HG03558 (cell line): ENCODE results near the gene IFNL1.
"Not testable (repeated sequence)": the region's sequence is repeated elsewhere in the genome, so short reads cannot be mapped to it uniquely, and the experiment has no call there.

Experiments used
- ATAC-seq: cut with Tn5 transposase; IDR thresholded peaks from one replicate; pipeline ENCODE4 v1.9.1; 2021; ENCODE audit warnings: moderate number of reproducible peaks; ENCODE audit not compliant: unreplicated experiment; ENCODE audit errors: extremely low read depth

IFNL1 gene

DNA sequence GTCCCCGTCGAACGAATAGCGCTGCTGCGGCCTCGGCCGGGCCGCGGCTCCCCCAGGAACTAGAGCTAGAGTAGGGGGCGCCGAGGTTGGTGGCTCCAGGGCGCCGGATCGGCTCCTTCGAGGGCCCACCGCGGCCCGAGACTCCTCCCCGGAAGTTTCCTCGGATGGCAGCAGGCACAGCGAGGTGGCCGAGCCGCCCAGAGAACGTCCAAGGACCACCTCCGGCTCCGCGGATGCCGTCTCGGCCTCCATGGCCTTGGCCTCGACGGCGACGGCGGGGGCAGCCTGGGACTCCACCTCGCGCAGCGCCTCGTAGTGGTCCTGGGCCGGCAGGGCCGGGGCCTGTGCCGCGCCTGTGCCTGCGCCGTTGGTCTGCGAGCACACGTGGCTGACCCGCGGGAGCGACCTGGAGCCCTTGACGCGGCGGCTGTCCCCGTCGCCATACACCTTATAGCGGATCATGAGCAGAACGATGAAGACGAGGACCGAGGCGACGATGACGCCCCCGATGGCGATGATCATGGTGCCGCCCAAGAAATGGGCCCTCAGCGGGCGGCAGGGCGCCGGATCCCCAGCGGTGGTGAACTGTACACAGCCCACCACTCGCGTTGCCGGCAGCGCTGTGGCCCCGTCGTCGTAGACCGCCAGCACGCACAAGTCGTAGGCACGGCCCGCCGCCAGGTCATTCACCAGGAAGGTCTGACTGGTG, 11.8 kb downstream of the IFNL1 start:
- ATAC-seq = no peak

DNA sequence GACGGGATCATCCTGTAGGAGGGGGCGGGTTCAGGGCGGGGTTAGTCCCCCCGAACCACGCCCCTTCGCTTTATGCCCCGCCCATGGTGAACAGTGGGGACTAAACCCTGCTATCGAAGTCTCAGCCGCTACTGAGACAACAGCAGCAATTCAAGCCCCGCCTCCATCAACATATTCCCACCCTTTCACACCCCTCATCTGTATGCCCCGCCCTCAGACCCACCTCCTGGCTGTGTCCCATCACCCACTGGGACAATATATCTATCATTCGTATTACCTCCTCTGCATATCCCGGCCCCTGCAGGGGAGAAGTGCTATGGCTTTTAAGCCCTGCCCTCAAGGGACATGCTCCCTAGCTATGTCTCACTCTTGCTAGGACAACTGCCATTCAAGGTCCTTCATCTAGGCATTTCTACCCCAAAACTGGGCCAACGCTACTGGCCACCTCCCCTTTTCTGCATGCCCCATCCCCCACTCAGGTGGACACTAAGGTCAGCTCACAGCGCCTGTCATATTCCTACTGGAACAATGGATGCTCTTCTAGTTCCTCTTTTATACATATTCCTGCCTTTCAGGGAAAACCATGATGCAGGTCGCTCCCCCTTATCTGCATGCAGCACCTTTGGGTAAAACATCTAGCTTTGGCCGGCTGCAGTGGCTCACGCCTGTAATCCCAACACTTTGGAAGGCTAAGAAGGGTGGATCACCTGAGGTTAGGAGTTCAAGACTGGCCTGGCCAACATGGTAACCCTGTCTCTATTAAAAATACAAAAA, 12.5 kb downstream of the IFNL1 start:
- ATAC-seq = no peak

DNA sequence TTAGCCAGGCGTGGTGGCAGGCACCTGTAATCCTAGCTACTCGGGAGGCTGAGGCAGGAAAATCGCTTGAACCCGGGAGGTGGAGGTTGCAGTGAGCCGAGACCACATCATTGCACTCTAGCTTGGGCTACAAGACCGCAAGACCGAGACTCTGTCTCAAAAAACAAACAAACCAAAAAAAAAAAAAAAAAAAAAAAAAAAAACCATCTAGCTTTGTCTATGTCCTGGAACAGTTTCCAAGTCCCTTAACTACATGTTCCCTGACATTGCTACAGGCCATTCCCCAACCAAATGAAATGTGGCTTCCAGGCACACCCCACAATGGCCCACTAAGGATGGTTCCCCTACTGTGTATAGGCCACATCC, 13.1 kb downstream of the IFNL1 start:
- not testable (repeated sequence) for ATAC-seq

DNA sequence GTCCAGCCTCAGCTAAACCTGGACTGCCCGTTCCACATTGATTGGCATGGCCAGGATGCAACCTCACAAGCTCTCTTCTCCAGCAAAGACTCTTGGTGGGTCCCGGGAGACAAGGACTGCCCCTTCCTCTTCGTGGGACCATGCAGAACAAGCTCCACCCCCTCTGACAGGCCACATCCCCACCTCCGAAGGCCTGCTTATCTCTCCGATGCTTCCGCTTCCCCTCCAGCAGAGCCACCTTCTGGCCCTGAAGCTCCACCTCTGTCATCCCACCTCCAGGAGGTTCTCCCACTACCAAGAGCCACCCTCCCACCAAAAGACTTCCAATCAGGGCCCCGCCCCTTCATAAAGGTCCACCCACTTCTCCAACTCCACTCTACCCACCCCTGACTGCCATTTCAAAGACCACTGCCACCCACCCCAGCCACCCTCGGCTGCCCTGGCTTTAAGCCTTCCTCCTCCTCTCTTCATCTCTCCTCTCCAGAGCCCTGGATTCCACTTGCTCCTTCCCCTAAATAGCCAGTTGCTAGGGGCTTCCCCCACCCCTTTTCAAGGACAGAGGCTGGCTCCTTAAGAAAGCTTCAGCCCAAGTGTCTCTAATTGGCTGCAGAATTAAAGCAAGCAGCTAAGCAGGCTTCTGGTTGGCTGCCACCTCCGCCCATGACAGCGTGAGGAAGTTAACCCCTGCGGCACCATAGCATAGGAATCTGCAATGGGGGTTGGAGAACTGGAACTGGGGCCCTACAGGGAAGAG, 14.5 kb downstream of the IFNL1 start:
- no peak for ATAC-seq

DNA sequence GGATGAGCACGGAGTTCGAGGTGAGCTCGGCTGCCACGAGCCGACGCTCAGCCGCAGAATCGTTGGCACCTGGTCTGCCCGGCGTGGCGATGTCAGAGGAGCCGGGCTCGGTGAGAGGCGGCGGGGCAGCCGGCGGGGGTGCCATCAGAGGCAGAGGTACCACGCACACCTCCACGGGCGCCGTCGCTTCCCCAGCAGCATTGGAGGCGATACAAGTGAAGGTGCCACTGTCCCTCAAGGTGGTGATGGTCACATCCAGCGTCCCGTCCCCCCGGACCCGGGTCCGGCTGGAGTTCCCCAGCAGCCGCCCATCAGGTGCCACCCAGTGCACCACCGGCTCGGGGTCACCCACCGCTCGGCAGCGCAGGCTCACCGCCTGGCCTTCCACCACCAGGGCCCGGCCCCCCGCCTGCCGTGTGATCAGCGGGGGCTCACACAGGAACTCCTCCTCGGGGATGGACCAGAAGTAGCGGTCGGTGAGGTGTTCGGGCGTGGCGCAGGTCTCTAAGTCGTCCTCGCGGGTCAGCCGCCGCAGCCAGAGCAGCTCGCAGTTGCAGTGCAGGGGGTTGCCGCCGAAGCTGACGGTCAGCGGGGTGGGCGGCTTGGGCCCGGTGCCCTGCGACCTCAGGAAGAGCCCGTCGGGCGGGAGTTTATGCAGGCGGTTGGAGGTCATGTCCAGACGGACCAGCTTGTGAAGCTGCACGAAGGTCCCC, 18.0 kb downstream of the IFNL1 start:
- no peak for ATAC-seq

DNA sequence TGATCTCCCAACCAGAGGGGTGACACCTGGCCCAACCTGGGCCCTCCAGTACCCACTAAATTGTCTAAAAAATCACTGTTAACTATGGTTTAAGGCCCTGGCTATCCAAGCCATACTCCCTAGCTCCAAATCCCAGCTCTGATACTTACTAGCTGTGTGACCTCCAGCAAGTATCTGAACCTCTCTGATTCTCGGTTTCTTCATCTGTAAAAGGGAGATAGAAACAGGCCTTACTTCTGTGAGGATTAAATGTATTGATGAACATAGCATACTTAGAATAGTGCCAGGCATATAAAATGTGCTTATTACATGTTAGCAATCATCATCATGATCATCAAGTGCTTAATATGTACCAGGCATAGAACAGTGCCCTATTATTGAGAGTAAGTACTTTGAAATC, 19.7 kb downstream of the IFNL1 start:
- no peak for ATAC-seq

DNA sequence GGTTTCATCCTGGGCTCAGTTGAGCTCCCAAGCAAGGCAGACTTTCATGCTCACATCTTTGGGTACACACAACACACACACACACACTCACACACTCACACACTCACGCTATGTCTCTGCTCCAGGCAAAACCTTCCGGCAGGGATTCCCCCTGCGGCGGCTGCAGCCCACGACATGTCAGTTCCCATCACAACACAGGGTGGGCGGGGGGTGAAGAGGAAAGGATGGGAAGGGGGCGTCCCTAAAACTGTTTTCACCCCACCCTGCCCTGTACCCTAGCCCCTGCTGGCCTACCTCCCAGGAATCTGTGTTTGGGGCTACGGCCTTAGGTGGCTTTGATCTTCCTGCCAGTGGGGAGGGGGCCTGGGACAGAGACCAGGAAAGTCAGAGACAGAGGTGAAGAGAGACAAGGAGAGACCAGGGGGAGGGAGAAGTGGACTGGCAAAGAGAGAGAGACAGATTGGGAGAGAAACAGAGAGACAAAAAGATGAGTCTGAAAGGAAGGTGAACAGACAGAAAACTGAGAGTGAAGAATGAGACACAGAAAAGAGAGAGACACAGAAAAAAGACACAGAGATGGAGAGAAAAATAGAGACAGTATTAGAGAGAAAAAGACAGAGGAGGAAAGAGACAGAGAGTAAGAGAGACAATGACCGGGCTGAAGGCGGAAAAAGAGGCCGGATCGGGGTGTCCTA, 20.6 kb downstream of the IFNL1 start:
- no peak for ATAC-seq

DNA sequence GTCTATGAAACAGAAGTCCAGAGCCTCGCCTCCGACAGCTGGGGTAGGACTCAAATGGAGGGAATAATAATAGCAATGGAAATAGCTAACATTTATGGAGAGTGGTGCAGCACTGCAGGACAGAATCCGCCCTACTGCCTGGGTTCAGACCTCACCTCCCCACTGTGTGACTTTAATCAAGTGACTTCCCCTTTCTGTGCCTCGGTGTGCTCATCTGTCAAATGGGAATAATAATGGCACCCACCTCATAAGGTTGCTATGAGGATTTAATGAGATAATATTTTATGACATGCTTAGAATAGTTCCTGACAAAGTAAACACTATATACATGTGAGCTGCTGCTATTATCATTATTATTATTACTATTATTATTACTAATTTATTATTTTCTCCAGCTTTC, 21.3 kb downstream of the IFNL1 start:
- ATAC-seq = no peak

DNA sequence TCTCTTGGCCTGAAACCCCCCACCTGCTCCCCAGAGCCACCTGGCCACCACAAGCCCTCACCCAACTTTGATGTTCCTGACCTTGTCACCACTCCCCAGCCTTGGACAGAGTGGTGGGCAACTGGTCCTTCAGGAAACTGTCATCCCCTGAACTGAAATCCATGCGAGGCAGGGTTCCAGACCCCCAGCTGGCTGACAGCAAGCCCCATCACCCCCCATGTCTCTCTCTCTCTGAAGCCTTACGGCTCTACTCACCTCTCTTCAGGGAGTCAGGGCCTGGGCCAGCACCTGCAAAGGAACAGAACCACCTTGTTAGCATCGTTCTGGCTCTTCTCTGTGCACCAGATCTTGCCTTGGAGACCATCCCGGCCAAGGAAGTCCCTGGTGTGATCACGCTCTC, 21.9 kb downstream of the IFNL1 start:
- no peak for ATAC-seq

DNA sequence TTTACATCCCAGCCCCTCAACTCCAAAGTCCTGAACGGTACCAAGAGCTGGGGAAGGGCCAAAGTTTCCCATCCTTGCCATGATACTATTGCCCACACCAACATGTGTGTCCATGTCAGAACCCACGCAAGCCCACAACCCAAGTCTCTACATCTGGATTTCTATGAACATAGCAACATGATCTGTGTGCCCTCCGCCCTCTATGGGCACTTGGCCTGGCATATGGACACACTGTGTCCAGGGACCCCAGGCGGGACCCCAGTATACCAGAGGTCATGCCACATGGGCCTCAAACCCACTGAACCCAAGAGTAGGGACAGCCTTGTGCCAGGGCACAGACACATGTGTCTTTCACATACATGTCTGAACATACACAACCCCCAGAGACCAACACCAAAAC, 22.5 kb downstream of the IFNL1 start:
- no peak for ATAC-seq

DNA sequence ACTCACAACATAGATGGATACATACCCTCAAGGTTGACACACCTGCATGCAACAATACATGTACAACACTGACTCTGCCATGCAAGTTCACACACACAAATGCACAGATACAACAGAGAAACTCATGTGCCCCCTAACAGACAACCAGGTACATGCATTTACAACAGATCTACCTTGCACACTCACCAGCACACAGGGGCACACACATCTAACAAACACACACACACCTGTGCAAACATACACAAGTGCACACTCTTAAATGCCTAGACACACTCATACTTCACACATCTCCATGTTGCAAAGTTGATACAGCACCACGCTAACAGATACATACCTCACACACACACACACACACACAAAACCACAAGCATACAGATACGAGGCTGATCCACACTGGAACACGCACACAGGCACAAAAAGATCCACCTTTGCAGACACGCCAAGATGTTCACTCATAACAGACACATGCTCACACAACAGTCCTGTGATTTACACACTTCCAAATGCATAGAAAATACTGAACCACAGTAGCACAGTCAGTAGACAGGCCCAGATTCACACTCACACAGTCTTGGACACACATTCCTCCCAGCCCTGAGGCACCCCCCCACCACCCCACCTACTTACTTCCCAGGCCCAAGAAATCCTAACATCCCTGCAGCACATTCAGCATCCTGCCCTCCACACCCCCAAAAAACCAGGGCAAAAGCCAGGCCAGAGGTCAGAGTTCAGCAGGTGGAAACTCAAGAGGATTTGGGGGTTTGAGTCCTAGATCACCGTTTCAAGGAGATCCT, 23.1 kb downstream of the IFNL1 start:
- no peak for ATAC-seq

DNA sequence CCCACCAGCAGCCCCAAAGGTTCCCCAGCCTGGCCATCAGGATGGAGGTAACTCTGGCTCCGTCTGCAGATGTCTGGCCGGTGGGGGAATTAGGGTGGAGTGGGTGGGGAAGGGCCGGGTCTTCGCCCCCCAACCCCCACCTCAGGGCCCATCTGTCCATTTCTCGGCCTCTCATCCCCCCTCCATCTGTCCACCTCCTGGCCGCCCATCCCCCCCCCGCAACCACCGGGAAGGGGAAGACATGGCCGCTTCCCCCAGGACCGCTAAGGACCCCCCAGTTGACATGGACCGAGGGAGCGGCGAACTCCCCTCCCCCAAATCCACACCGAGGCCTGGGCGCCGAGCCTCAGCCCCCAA, 23.7 kb downstream of the IFNL1 start:
- no peak for ATAC-seq

DNA sequence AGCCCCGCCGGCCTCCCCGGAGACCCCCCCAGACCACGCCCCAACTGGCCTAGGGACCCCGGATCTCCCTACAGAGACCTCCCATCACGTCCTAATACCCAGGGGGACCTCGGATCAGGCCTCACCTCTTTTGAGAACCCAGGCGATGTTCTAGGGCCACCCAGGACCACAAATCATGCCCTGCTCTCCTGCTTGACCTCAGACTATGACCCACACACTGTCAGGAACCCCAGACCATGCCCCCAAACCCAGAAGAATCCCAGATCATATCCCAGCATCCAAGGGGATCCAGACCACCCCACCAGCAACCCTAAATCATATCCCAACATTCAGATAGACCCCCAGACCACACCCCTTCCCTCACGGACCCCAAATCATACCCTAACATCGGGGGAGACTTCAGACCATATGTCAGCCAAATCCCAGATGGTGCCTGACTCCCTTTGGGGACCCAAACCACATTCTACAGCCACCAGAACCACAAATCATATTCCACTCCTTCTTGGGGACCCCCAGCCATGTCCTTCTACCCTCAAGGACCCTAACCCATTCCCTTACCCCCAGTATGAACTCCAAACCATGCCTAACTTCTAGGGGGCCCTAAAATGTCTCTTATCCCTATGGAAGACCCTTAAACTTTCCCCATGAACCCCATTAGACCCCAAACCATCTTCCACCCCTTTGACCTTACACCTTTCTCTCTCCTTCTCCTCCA, 25.1 kb downstream of the IFNL1 start:
- no peak for ATAC-seq

DNA sequence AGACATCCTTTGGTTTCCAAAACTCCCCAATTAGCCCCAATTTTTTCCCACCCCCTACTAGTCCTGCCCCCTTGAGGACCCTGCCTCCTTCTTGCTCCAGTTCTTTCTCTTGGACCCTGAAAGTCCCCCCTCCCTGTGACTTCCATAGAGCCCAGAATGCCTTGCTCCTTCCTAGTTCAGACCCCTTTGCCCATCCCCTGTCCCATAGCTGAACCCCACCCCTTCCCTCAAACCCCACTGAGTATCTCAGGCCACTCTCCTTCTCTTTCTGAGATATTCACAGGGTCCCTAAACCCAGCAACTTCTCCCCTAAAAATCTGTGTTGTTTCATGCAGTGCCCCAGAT, 25.6 kb downstream of the IFNL1 start:
- ATAC-seq = no peak

DNA sequence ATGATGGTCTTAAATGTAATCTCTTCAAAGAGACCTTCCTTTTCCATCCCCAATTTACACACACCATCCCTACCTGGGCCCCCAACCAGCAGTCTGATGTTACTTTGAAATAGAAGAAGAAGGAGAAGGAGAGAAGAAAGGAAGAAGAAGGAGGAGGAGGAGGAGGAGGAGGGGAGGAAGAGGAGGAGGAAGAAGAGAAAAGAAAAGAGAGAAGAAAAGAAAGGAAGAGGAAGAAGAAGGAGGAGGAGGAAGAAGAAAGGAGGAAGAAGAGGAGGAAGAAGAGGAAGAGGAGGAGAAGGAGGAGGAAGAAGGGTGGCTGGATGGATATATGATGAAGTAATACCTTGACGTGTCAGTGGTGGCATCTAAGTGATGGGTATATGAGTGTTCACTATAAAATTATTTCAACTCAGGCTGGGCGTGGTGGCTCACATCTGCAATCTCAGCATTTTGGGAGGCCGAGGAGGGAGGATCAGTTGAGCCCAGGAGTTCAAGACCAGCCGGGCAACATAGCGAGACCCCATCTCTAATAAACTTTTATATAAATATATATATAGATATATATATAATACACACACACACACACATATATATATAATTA, 28.1 kb downstream of the IFNL1 start:
- ATAC-seq = no peak

DNA sequence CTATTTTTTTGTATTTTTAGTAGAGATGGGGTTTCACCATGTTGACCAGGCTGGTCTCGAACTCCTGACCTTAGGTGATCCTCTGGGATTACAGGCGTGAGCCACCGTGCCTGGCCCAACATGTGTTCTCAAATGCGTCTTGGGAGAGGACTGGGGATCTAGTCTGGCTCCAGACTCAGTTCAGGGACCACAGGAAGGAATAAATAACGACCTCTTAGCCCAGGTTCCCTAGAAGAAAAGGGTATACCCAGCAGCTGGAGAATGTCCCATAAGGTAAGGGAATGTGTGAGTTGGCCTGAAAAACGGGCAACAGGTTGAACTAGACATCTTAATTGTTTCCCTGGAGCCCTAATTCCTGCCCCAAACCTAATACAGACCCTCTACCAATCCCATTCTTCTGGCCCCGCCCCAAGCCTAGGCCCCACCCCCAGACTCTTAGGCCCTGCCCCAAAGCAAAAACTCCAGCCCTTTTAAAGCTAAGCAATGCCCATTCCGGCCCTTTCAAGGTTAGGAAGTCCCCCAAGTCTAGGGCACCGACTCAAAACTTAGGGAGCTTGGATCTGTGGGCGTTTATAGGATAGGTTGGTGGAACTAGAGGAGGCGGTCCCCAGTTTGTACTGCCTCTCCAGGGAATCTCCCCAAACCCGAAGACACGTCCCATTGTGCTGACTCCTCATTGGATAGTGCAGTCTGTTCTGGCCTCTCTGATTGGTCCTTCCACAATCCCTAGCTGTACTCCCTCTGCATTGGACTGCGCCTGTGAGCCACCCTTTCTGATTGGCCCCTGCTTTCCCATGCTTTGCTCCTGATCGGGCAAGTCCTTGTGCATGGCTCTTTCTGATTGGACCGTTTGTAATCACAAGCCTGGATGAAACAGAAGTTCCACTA, 29.8 kb downstream of the IFNL1 start:
- ATAC-seq = no peak

DNA sequence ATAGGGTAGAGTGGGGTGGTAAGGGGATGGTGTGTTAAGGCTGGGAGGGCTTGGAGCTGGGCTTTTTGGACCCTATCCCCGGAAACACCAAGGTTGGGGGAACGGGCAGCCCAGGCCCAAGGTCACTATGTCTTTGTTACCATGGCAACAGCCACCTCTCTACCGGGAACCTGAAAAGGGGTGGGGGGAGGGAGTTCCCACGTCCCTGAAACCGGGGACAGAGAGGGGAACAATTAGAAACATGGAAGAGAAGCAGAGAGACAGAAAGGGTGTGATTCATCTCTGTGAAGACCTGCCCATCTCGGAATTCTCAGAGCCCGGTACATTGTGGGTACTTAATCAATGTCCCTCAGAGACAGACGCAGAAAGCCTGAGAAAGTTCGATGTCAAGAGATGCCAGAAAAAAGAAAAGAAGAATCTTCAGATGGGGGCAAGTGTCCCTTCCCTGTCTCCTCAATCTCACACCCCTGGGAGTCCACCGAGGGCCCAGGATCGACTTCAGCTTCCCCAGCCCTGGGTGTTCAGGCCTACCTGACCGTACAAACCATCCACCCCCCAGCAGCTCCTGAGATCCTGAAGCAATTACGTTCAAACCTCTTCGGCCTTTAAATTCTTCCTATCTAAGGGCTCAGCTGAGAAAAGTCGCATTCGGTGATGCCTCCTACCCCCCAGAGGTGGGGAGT, 31.3 kb downstream of the IFNL1 start:
- ATAC-seq = no peak
